ENCODE measurements around the gene DCST1. TPM values are rescaled to one million over a fixed set of nuclear protein-coding genes. Genes with fewer than 3 reads are reported as not detected.

DCST1 gene
- total RNA-seq, 1 donor, result not detected

DNA sequence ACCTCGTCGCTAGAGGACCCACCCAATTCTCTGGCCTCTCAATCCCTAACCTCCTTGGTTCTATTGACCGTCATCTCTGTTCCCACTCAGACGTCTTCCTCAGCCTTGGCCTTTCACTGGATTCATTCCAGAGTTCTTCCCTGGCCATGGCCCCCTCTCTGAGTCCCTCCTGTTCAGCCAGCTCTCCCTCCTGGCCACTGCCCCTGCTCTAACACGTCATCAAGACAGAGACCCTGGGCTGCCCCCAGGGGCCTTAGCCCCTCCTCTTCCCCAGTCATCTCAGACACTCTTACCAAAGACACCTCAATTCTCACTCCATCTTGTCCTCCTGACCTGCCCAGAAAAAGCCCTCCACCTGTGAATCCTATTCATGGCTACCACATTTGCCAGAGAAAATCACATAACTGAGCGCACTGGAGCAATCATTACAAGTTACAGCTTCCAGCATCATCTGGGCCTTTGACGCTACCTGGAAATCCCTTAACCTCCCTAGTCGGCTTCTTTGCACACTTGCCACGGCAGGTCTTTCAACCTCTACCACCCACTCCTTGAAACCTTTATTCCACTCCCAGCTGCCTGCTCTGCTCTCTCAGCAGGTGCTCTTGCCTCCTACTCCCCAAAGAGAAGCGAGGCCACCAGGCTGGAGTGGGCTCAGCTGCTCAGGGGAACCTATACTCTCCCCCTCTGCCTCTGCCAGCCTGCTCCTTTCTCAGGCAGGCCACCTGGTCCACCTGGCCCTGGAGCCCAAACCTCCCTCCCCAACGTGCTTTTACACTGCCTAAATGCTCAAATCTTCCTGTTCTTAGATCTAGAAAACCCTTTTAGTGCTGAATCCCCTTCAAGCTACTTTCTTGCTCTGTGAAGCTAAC, 14.0 kb upstream of the DCST1 start:
- Histone ChIP-seq H2AFZ (ENCODE audit: low read length) (no peak overlapping the region), H3K4me1 (ENCODE audit: insufficient read depth, low read length) (peaks cover 15% of the 10 kb centered on the region), H3K4me3 (ENCODE audit: insufficient read depth, low read length) (no peak overlapping the region), H4K20me1 (ENCODE audit: insufficient read depth, low read length) (peaks cover 7% of the 10 kb centered on the region), H3K9me3 (ENCODE audit: low read depth, low read length) (no peaks in the 10 kb centered on the region), H3K27ac (ENCODE audit: low read depth, low read length) (no peak overlapping the region), H3K79me2 (ENCODE audit: insufficient read depth, low read length) (no peaks in the 10 kb centered on the region), H3K27me3 (ENCODE audit: insufficient read depth, low read length) (no peaks in the 10 kb centered on the region), H3K4me2 (ENCODE audit: insufficient read depth, low read length) (no peak overlapping the region), H3K36me3 (ENCODE audit: insufficient read depth, low read length) (peaks cover 9% of the 10 kb centered on the region)
- DNase-seq (ENCODE audit: insufficient read length, low spot score, missing footprints), result peak; percentile 17
- TF ChIP-seq, protein P1, sequence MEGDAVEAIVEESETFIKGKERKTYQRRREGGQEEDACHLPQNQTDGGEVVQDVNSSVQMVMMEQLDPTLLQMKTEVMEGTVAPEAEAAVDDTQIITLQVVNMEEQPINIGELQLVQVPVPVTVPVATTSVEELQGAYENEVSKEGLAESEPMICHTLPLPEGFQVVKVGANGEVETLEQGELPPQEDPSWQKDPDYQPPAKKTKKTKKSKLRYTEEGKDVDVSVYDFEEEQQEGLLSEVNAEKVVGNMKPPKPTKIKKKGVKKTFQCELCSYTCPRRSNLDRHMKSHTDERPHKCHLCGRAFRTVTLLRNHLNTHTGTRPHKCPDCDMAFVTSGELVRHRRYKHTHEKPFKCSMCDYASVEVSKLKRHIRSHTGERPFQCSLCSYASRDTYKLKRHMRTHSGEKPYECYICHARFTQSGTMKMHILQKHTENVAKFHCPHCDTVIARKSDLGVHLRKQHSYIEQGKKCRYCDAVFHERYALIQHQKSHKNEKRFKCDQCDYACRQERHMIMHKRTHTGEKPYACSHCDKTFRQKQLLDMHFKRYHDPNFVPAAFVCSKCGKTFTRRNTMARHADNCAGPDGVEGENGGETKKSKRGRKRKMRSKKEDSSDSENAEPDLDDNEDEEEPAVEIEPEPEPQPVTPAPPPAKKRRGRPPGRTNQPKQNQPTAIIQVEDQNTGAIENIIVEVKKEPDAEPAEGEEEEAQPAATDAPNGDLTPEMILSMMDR (IDR thresholded peaks at IDR 0.05; ENCODE audit: extremely low read depth, low read depth, low read length), result no peak

DNA sequence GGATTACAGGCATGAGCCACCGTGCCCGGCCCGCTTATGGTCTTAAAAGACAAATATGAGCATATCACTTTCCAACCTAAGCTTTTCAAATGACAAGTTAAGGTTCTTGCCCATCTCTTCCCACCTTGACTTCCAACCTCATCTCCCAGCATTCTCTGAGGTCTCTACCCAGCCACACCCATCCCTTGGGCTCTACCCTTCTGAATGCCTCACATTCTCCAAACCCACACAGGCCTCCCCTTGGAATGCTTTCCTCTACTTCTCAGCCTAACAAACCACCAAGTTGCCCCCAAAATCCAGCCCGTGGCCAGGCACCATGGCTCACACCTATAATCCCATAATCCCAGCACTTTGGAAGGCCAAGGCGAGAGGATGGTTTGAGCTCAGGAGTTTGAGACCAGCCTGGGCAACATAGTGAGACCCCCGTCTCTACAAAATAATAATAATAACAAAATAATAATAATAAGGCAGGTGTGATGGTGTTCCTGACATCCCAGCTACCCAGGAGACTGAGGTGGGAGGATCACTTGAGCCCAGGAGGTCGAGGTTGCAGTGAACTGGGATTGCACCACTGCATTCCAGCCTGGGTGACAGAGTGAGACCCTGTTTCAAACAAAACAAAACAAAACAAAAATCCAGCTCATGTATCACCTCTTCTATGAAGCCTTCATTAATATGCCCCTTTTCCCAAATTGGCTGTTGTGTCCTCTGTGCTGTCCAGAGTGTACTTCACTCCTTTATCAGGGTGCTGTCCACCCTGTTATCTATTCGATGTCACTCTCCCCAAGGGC, 11.3 kb upstream of the DCST1 start:
- H4K20me1 ChIP-seq (ENCODE audit: insufficient read depth, low read length), result peaks cover 7% of the 10 kb centered on the region
- TF ChIP-seq, protein P1 (IDR thresholded peaks at IDR 0.05; ENCODE audit: extremely low read depth, low read depth, low read length), result no peak
- DNase-seq (ENCODE audit: insufficient read length, low spot score, missing footprints), result no peak
- H3K9me3 ChIP-seq (ENCODE audit: low read depth, low read length), result no peaks in the 10 kb centered on the region
- peaks cover 15% of the 10 kb centered on the region for H3K4me1 ChIP-seq (ENCODE audit: insufficient read depth, low read length)
- no peaks in the 10 kb centered on the region for H3K79me2 ChIP-seq (ENCODE audit: insufficient read depth, low read length)
- no peak overlapping the region for H3K4me2 ChIP-seq (ENCODE audit: insufficient read depth, low read length)
- H3K27me3 ChIP-seq (ENCODE audit: insufficient read depth, low read length), result no peaks in the 10 kb centered on the region
- no peak overlapping the region for H3K27ac ChIP-seq (ENCODE audit: low read depth, low read length)
- H2AFZ ChIP-seq (ENCODE audit: low read length), result no peak overlapping the region
- no peak overlapping the region for H3K4me3 ChIP-seq (ENCODE audit: insufficient read depth, low read length)
- H3K36me3 ChIP-seq (ENCODE audit: insufficient read depth, low read length), result no peaks in the 10 kb centered on the region

DNA sequence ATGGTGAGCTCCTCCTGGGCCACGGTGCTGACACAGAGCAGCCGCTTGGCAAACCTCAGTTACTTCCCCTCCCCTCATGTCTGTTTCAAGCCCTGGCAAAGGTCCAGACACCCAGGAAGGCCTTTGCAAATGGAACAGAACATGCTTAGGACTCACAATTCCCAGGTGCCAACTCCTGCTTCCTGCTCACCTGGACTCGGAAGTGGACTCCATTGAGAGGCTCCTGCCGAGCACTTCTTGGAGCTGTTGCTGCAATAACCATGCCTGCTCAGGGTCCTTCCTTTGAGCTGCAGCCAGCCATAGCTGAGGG, 10.7 kb upstream of the DCST1 start:
- Histone ChIP-seq H4K20me1 (ENCODE audit: insufficient read depth, low read length) (peaks cover 4% of the 10 kb centered on the region), H3K27me3 (ENCODE audit: insufficient read depth, low read length) (no peaks in the 10 kb centered on the region), H3K9me3 (ENCODE audit: low read depth, low read length) (no peaks in the 10 kb centered on the region)

More for the DNA sequence above, 10.7 kb upstream of the DCST1 start:
- no peaks in the 10 kb centered on the region for H3K36me3 ChIP-seq (ENCODE audit: insufficient read depth, low read length)
- no peaks in the 10 kb centered on the region for H3K79me2 ChIP-seq (ENCODE audit: insufficient read depth, low read length)
- H2AFZ ChIP-seq (ENCODE audit: low read length), result no peak overlapping the region
- no peak overlapping the region for H3K27ac ChIP-seq (ENCODE audit: low read depth, low read length)
- no peak for DNase-seq (ENCODE audit: insufficient read length, low spot score, missing footprints)
- H3K4me1 ChIP-seq (ENCODE audit: insufficient read depth, low read length), result peaks cover 12% of the 10 kb centered on the region
- TF ChIP-seq, protein P1 (IDR thresholded peaks at IDR 0.05; ENCODE audit: extremely low read depth, low read depth, low read length), result no peak
- no peak overlapping the region for H3K4me3 ChIP-seq (ENCODE audit: insufficient read depth, low read length)
- H3K4me2 ChIP-seq (ENCODE audit: insufficient read depth, low read length), result no peak overlapping the region

All from osteoblast (primary cell).